Endothelial cell (in vitro differentiated cells): ENCODE results near the gene ANKRD63. TPM values are rescaled to one million over a fixed set of nuclear protein-coding genes. Genes with fewer than 3 reads are reported as not detected.
A peak's percentile ranks its signal among the peaks of the same experiment; 100 is the strongest.

Source experiments
- DNase-seq: peaks from one replicate; pipeline ENCODE4 v3.0.0; 2021; ENCODE audit warnings: low spot score
- H3K27ac Mint-ChIP-seq: one replicate; pipeline ENCODE4 v1.8.0; 2021; ENCODE audit warnings: mixed read lengths, inconsistent platforms; ENCODE audit not compliant: unreplicated experiment
- H3K27me3 Mint-ChIP-seq: one replicate; pipeline ENCODE4 v1.8.0; 2021; ENCODE audit warnings: mild to moderate bottlenecking, moderate library complexity, mixed read lengths, inconsistent platforms; ENCODE audit not compliant: unreplicated experiment
- H3K36me3 Mint-ChIP-seq: one replicate; pipeline ENCODE4 v1.8.0; 2021; ENCODE audit warnings: mild to moderate bottlenecking, low read depth, mixed read lengths, inconsistent platforms; ENCODE audit not compliant: unreplicated experiment
- H3K4me1 Mint-ChIP-seq: one replicate; pipeline ENCODE4 v1.8.0; 2021; ENCODE audit warnings: mild to moderate bottlenecking, mixed read lengths, inconsistent platforms; ENCODE audit not compliant: unreplicated experiment
- H3K4me3 Mint-ChIP-seq: one replicate; pipeline ENCODE4 v1.8.0; 2021; ENCODE audit warnings: mild to moderate bottlenecking, mixed read lengths, inconsistent platforms; ENCODE audit not compliant: unreplicated experiment
- H3K9me3 Mint-ChIP-seq: one replicate; pipeline ENCODE4 v1.8.0; 2021; ENCODE audit warnings: mixed read lengths, inconsistent platforms; ENCODE audit not compliant: unreplicated experiment
- total RNA-seq: library from RNA; stranded (reverse); fragmentation: NEBNext Ultra II Directional; extraction: Animal tissue kit (Norgen Biotek cat#: 25700); gene quantifications from one replicate; pipeline ENCODE4 v1.2.1, GENCODE V29; 2021; ENCODE audit not compliant: unreplicated experiment
- TF ChIP-seq, protein P1 (sequence below): fragments of 200-600 bp; sonication (generic); IDR thresholded peaks from one replicate; pipeline ENCODE4 v1.5.0; 2021; ENCODE audit warnings: antibody characterized with exemption; ENCODE audit not compliant: unreplicated experiment

Gene ANKRD63
- total RNA-seq, 1 donor from 2014 or later = not detected

DNA sequence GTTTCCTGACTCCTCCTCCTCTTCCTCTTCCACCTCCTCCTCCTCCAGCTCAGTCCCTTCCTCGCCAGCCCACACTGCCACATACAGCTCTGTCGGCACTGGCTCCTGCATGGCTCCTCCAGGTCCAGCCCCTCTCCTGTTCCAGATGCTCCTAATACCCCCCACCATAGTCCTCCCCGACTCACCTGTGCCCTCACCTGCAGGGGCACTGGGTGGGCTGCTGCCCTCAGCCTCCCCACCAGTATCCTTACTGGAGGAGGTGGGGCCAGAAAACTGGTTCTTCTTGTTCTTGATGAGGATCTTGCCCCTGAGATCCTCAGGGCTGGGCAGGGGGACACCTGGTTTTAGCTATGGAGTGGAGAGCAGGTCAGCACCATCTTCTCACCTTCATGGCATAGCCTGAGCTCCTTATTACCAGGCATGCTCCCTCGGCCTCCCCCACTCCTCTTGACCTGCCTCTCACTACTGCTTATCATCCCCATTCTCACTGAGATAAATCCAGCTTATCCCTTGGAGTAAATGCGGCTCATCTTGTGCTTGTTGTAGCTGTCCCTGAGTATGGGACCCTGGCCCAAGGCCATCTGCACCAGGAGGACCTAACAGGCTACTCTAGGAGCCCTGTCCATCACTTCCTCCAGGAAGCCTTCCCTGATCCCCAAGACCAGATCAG lies 13.8 kb upstream of the ANKRD63 start:
- no peak for DNase-seq
- no peaks in the 10 kb centered on the region for H3K9me3 Mint-ChIP-seq
- TF ChIP-seq, protein P1, sequence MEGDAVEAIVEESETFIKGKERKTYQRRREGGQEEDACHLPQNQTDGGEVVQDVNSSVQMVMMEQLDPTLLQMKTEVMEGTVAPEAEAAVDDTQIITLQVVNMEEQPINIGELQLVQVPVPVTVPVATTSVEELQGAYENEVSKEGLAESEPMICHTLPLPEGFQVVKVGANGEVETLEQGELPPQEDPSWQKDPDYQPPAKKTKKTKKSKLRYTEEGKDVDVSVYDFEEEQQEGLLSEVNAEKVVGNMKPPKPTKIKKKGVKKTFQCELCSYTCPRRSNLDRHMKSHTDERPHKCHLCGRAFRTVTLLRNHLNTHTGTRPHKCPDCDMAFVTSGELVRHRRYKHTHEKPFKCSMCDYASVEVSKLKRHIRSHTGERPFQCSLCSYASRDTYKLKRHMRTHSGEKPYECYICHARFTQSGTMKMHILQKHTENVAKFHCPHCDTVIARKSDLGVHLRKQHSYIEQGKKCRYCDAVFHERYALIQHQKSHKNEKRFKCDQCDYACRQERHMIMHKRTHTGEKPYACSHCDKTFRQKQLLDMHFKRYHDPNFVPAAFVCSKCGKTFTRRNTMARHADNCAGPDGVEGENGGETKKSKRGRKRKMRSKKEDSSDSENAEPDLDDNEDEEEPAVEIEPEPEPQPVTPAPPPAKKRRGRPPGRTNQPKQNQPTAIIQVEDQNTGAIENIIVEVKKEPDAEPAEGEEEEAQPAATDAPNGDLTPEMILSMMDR = no peak
- peaks cover 27% of the 10 kb centered on the region for H3K36me3 Mint-ChIP-seq
- peak overlapping the region; percentile 52 for H3K27ac Mint-ChIP-seq
- peaks cover 24% of the 10 kb centered on the region for H3K27me3 Mint-ChIP-seq
- H3K4me1 Mint-ChIP-seq = peaks cover 12% of the 10 kb centered on the region
- H3K4me3 Mint-ChIP-seq = peak overlapping the region; percentile 56

DNA sequence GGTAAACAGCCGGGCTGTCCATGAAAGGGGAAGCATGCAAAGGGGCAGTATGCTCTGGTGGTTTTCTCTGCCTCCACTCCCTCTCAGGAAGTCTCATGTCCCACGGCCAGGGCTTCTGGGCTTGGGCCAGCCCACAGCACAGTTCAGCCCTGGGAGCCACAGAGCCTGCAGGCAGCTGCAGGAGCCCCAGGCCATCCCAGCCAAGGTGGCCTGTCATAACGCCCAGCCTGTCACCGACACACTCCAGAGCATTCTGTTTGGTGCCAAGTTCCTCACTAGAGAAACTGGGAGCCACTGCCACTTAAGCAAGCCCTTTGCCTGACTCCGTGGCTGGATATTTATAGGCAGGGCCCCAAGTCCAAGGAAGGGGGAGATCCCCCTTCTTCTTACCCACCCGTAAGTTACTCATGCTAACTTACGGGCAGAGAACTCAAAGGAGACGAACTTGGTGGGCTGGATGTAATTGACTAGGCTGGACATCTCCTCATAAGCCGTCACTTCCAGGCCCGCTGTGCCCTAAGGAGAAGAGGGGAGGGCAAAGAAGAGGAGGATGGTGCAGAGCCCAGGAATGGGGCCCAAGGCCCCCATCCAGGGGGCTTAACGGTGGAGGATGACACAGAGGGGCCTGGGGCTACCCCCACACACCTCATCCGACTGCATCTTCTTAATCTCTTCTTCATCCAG lies 13.2 kb upstream of the ANKRD63 start:
- no peak for DNase-seq
- peaks cover 24% of the 10 kb centered on the region for H3K27me3 Mint-ChIP-seq
- peaks cover 27% of the 10 kb centered on the region for H3K36me3 Mint-ChIP-seq
- H3K9me3 Mint-ChIP-seq = no peaks in the 10 kb centered on the region
- H3K4me3 Mint-ChIP-seq = no peak overlapping the region
- peaks cover 9% of the 10 kb centered on the region for H3K4me1 Mint-ChIP-seq
- H3K27ac Mint-ChIP-seq = no peak overlapping the region
- TF ChIP-seq, protein P1 = no peak

DNA sequence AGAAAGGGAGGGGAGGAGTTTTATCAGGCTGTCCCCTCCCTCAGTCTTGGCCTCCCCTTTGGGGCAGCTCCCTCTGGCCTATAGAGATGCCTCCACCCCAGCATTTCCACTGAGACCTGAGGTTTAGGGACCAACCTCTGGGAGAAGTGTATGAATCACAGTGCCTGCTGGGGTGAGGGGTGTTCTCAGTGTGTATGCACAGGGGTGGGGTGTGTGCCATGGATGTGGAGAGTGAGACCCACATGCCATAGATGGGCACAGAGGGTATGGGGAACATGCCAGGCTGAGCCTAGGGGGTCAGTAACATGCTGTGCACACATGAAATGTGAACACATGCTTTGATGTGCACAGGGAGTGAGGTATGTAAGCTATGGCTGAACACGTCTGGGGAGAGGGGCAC lies 12.4 kb upstream of the ANKRD63 start:
- peaks cover 21% of the 10 kb centered on the region for H3K27me3 Mint-ChIP-seq
- H3K4me1 Mint-ChIP-seq = peaks cover 11% of the 10 kb centered on the region
- H3K4me3 Mint-ChIP-seq = no peak overlapping the region
- TF ChIP-seq, protein P1 = no peak
- no peak for DNase-seq
- H3K27ac Mint-ChIP-seq = peak overlapping the region; percentile 48
- H3K9me3 Mint-ChIP-seq = no peaks in the 10 kb centered on the region
- peaks cover 22% of the 10 kb centered on the region for H3K36me3 Mint-ChIP-seq

DNA sequence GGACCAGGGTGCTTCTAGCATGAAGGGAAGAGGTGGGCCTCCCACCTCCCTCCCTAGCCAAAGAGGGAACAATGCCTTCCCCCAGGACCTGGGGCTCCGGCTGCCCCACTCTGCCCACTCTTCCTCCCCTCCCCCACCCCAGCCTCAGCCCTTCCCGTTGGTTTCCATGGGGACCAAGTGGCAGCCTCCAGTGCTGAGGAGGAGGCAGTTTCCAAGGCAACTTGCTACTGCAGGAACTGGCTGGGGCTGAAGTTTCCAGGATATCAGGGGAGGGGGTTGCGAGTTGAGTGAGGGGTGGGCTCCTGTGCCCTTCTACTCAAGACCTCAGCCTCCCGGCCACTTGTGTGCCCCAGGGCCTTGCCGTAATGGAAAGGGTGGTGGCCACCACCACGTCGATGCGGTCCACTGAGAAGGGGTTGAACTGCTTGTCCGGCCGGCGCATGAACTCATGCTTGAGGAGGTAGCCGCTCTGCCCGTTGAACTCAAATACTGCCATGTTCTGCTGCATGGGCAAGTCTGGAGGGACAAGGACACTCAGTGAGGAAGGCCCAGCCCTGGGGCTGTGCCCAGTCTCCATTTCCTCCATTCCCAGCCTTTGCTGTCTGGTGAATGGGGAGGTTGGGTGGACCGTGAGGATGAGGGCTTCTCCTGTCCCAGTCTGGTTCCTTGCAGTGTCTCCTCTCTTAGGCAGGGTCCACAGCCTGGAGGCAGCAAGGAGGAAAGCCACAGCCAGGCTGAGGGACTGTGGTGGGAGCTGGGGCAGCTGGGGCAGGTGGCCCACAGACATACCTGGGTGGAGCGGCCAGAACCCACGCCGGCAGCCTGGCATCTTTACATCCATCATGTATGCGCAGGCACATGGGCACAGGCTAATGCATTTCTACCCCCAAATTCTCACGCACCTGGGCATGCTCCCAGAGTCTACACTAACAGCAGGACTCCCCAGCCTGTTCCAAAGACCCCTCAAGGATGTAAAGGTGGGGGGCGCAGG lies 11.3 kb upstream of the ANKRD63 start:
- peaks cover 23% of the 10 kb centered on the region for H3K27me3 Mint-ChIP-seq
- TF ChIP-seq, protein P1 = no peak
- peaks cover 15% of the 10 kb centered on the region for H3K36me3 Mint-ChIP-seq
- peaks cover 11% of the 10 kb centered on the region for H3K4me1 Mint-ChIP-seq
- H3K4me3 Mint-ChIP-seq = no peak overlapping the region
- no peak for DNase-seq
- H3K27ac Mint-ChIP-seq = no peak overlapping the region
- H3K9me3 Mint-ChIP-seq = no peaks in the 10 kb centered on the region
